ENCODE data around the gene MRGPRX4.

MRGPRX4 gene

GRCh38 chr11:18221274-18221876 is 48.7 kb downstream of the MRGPRX4 start:
- DNase-seq (ENCODE audit: low read depth in 2 of 2) = no peak

GRCh38 chr11:18222814-18223421 is 50.3 kb downstream of the MRGPRX4 start:
- DNase-seq (ENCODE audit: low read depth in 2 of 2) = no peak
